GM19351 (cell line): ENCODE results near the gene SNCG.

ENCODE experiments used
- ATAC-seq: cut with Tn5 transposase; IDR thresholded peaks from one replicate; pipeline ENCODE4 v1.9.1; 2021; ENCODE audit warnings: mild to moderate bottlenecking, moderate library complexity; ENCODE audit not compliant: unreplicated experiment

Gene SNCG

GRCh38 chr10:86960003-86960862 is 1.8 kb downstream of the SNCG start:
- peak; percentile 91 for ATAC-seq

- ATAC-seq = peak; percentile 6
Measured at GRCh38 chr10:86960863-86961434, 2.5 kb downstream of the SNCG start.

DNA sequence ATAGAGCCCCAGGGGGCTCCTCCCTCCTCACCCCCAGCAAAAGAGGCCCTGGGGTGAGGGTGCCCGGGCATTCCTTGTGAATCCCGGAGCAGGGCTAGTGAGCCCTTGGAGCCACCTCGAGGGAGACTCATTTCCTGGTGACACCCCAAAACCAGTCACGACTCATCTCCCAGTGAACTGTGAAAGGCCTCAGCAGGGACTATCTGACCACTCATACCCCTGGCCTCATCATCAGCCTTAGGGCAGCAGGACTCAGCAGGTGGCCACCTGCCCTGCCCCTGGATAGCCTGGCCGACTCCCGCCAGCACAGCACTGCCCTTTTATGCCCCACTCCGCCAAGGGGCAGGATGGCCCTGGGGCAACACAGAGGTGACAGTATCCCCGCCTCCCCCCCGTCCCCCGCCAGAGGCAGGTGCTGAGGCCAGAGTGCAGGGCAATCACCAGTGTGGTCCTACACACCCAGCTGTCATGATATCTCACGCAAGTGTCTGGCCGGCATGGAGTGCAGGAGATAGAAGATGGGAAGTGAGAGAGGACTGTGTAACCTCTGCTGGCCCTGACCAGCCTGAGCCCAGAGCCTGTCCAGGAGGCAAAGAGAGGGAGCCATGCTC is 3.2 kb downstream of the SNCG start:
- ATAC-seq = no peak

GRCh38 chr10:86962136-86962980 is 4.0 kb downstream of the SNCG start:
- ATAC-seq = no peak

- ATAC-seq = no peak
Measured at GRCh38 chr10:86962981-86963310, 4.5 kb downstream of the SNCG start.

- no peak for ATAC-seq
Measured at GRCh38 chr10:86963341-86963919, 5.0 kb downstream of the SNCG start.

GRCh38 chr10:86964061-86964846 is 5.9 kb downstream of the SNCG start:
- ATAC-seq = no peak

GRCh38 chr10:86964847-86965190 is 6.4 kb downstream of the SNCG start:
- ATAC-seq = no peak

GRCh38 chr10:86965986-86966654 is 7.7 kb downstream of the SNCG start:
- ATAC-seq = peak; percentile 48

DNA sequence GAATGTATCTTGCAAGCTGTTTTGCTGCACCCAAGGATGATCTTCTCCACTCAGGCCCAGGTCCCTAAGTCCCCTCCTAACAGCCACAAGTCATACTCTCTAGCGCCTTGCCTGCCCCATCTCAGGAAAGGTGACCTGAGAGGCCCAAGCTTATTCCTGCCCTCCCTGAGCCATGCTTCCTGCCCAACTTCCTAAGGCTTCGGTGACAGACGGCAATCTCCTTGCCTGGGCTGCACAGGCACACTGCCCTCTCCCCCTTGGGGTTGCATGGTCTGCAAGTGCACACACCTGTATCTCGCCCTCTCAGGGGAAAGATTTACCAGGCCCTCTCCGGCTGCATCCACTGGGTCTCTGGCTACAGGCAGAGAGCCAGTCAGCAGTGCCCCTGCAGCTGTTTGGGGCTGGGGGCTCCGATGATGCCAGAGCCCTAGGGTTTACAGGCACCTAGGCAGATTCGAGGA is 9.1 kb downstream of the SNCG start:
- ATAC-seq = no peak

DNA sequence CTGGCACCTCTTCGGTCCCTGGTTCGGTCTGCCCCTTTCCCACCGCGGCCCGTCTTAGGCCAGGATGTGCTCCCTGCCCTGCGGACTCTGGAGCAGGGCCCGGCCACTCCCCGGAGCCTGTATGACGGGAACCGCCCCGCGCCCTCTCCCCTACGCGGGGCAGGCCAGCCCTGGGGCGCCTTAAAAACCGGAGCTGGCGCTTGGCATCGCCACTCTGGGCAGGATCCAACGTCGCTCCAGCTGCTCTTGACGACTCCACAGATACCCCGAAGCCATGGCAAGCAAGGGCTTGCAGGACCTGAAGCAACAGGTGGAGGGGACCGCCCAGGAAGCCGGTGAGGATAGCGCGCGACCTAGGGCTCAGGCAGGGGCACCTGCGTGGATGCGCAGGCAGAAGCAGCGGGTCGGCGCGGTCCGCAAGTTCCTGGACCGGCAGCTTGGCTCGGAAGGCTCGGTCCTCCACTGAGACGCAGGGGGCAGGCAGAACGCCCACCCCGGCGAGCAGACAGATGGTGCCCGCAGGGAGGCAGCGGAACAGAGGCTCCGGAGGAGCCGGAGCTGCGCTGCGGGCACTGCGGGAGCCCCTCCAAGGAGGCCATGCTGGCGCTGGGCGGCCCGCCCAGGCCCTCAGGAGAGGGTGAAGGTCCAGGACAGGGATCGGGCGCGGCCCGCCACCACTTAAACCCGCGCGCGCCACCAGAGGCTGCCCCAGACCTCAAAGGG is 10.0 kb downstream of the SNCG start, which contains the start of gene ADIRF:
Gene ADIRF (plus strand): TSS at position 212 of the 723 bp plus-strand sequence. CDS start 63 bp downstream, at position 275.
- no peak for ATAC-seq

- ATAC-seq = no peak
Measured at GRCh38 chr10:86968994-86969355, 10.6 kb downstream of the SNCG start.

DNA sequence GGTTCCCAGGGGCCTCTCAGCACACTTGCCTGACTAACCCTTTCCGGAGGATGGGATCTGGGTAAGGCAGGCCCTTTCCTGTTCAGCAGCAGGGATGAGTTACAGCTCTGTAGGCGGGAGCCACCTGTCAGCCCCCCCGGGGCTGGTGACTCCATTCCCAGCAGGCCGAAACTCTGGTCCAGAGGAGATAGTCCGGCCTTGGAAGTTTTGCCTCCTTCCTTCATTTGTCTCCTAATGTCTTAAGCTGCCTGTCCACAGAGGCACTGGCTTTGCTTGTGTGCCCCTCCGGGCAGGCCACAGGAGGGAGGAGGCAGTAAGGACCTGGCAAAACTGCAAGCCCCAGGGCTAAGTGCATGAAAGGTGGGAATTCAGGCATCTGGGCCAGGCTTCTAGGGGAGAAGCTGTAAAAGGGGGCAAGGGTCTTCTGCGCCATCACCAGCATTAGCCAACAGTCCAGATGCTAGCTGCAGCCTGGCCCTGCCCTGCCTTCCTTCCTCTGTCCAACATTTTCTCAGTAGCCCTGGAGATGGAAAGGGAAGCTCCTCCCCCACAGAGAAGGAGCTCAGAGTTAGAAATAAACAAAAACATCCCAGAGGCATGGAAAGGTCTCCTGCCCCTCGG is 11.1 kb downstream of the SNCG start:
- ATAC-seq = no peak

DNA sequence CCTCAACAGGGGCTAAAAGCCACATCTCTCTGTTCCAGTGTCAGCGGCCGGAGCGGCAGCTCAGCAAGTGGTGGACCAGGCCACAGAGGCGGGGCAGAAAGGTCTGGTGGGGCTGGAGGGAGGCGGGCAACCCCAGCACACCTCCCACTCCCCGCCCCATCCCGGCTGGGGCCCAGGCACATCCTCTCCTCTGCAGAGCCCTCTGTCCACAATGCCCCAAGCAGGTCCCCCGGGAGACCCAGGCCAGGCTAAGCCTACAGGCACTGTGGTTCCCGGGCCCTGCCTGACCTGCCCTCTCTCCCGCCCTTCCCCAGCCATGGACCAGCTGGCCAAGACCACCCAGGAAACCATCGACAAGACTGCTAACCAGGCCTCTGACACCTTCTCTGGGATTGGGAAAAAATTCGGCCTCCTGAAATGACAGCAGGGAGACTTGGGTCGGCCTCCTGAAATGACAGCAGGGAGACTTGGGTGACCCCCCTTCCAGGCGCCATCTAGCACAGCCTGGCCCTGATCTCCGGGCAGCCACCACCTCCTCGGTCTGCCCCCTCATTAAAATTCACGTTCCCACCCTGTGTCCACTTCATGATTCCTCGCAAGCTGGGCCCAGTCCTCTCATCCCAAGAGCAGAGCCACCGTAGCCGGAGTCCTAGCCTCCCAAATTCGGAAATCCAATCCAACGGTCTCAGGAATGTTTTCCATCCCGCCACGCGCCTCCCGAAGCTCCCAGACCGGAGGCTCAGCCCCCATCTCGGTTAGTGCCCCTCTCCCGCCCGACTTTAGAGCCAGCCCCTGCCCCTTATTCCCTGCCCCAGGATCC is 12.0 kb downstream of the SNCG start:
- ATAC-seq = no peak

- ATAC-seq = no peak
Measured at GRCh38 chr10:86970982-86971231, 12.5 kb downstream of the SNCG start.

DNA sequence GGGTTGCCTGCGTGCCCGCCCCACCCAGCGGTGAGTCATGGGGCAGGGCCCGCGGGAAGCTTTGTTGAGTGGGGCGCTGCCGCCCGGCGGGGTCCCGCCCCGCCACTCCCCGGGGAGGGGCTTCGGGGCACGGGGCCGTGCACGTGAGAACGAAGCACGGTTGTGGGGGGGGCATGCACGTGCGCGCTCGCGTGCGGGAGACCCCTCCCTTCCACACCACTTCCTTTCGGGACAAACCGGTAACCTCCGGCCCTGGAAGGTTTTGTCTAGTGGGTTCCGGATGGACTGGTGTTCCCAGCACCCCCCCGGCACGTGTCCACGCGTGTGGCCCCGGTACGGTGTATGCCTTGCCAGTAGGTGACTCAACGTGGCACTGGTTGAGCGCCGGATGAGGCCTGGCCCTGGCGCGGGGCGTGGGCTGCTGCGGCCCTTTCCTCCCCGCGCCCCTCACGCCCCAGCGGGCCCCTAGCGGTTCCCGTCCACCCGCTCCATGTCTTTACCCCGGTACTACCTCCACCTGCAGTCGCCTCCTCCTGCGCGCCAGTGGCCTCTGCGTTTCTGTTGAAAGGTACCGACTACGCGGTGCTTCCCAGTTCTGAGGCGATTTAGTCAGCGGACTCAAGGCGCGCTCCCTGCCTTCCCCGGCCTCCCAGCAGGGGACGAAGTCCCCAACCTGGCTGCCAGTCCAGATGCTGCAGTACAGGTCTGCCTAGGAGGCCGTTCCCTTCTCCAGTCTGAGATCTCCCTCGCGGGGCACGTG is 13.0 kb downstream of the SNCG start:
- ATAC-seq = peak; percentile 72
